ENCODE data around the gene LACTBL1.
"Not testable (repeated sequence)": the region's sequence is repeated elsewhere in the genome, so short reads cannot be mapped to it uniquely, and the experiment has no call there.

Gene LACTBL1, protein sequence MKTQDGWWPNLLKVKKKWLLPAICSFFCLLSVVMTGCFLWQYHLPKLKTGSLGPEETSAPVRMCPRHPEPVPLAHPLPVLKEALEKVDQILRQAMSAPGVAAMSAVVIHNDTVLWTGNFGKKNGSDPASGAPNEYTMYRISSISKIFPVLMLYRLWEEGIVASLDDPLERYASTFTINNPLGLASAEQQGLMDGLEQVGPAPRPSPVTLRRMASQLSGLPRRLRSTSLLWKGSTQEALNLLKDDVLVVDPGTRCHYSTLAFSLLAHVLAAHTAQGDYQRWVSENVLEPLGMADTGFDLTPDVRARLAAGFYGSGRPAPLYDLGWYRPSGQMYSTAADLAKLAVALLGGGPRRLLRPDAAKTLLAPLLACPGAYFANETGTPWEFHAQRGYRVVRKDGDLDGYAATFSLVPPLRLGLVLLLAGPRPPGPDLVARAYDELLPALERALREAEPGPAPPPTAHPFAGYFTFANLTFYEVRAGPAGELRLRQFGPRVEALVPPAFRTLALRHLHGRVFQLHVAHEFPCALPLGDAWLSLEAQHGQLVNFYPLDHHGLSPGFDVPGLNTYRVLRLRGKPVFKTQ

DNA sequence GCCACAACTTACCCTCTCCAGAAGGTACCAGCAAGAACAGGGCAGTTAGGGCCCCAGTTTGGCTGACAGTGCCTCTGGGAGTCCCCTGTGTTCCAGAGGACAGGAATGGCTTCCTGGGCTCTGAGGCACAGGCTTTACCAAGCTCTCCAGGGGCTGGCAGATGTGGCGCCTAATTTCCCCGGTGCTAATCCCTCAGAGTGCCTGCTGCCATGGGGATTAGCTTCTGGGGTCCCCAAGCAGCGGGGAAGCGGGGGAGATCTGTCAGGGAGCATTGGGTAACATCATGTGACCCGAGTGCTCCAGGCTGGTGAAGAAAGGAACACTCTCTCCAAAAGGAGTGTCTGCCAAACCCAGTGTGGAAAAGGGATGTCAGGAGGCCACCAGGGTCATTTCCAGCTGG is at the start of gene LACTBL1:
Gene LACTBL1 (minus strand): TSS at position 107 of the 400 bp plus-strand sequence. CDS start 550 bp downstream, outside the sequence.
- no peak for DNase-seq (ENCODE audit: low read depth in 4 of 4, low spot score in 1 of 4)

- DNase-seq (ENCODE audit: low read depth in 4 of 4, low spot score in 1 of 4), result no peak
Measured at GRCh38 chr1:23021834-23022233, 49.2 kb upstream of the LACTBL1 start.

DNA sequence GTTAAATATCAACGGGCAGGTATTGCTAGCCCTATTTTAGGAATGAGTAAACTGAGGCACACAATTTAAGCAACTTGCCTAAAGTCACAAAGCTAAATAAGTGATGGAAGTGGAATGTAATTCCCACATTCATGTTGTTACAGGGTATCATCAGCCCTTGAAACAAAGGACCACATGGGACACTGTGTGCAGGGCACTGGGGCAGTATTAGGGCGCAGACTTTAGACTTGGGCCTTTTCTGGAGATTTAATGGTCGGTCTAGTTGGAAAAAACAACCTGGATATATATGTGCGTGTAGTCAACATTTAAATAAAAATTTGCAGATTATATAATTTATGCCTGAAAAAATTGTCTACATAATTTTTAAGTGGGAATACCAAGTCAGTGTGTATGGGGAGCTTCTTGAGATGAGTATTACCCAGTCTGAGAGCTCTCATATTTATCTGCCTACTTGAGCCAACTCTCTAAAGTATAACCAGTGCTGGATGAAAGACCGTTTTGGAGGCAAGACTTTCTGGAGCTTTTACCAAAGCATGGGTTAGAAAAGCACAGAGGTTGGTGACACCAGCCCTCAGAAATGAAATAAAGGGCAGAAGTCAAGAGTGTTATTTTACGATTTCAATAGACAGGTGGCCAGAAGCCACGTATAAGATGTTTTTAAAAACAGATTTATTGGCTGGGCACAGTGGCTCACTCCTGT is 48.2 kb upstream of the LACTBL1 start:
- no peak for DNase-seq (ENCODE audit: low read depth in 4 of 4, low spot score in 1 of 4)

DNA sequence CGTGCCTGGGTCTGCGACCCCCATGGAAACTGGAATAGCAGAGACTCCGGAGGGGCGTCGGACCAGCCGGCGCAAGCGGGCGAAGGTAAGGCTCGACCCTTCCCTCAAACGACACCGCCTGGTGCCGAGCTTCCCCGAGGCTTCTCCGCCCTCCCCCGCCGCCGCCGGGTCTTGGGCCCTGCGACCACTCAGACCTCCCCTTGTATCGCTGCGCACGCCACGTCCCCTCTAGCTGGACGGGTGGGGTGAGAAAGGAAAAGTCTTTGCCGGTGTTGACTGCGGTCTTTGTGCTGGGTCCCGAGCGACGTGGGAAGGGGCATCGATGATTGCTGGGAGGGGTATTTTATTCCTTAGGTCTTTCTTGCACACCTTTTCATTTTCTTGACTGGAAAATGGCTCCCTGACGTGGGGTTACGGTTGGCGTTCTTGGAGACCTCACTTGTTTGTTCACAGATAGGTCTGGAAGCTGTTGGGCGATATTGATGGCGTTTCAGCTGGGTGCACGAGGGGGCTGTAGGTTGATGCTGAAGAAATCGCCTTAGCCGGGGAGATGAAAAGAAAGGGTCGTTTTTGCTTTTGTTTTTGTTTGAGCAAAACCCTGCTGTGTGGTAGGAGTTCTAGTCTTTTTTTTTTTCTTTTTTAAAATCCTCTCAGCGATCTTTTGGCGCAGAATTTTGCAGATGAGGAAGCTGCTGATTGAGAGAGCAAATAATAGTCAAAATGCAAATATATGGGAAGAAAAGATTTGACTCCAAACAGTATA is 47.4 kb upstream of the LACTBL1 start:
- DNase-seq (ENCODE audit: low read depth in 4 of 4, low spot score in 1 of 4), result peak in 2 of 4 experiments; percentile 4 to 9

DNA sequence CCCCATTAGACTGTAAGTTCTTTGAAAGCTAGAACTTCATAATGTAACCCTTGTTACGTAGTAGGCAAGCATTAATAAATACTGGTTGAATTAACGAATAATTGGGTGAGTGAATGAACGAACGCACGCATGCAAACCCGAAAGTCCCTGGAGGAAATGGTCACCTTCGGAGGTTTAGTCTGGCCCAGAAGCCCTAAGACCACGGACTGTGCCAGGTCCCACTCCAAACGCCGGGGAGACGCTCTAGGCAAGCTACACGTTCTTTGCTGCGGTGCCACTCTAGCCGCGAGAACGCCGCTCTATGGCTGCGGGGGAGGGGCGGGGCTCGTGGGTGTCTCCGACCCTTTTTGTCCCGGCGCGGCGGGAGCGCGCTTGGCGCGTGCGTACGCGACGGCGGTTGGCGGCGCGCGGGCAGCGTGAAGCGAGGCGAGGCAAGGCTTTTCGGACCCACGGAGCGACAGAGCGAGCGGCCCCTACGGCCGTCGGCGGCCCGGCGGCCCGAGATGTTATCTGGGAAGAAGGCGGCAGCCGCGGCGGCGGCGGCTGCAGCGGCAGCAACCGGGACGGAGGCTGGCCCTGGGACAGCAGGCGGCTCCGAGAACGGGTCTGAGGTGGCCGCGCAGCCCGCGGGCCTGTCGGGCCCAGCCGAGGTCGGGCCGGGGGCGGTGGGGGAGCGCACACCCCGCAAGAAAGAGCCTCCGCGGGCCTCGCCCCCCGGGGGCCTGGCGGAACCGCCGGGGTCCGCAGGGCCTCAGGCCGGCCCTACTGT is 46.6 kb upstream of the LACTBL1 start, which contains the start of gene KDM1A:
Gene KDM1A (plus strand): TSS at position 375 of the 769 bp plus-strand sequence. CDS start 129 bp downstream, at position 504.
- peak; percentile 87 to 98 (median 91) for DNase-seq (ENCODE audit: low read depth in 4 of 4, low spot score in 1 of 4)

GRCh38 chr1:23018661-23019093 is 46.0 kb upstream of the LACTBL1 start:
- DNase-seq (ENCODE audit: low read depth in 4 of 4, low spot score in 1 of 4), result no peak

GRCh38 chr1:23013657-23014056 is 41.0 kb upstream of the LACTBL1 start:
- DNase-seq (ENCODE audit: low read depth in 4 of 4, low spot score in 1 of 4), result no peak

- DNase-seq (ENCODE audit: low read depth in 4 of 4, low spot score in 1 of 4), result not testable (repeated sequence)
Measured at GRCh38 chr1:23010025-23010424, 37.4 kb upstream of the LACTBL1 start.

DNA sequence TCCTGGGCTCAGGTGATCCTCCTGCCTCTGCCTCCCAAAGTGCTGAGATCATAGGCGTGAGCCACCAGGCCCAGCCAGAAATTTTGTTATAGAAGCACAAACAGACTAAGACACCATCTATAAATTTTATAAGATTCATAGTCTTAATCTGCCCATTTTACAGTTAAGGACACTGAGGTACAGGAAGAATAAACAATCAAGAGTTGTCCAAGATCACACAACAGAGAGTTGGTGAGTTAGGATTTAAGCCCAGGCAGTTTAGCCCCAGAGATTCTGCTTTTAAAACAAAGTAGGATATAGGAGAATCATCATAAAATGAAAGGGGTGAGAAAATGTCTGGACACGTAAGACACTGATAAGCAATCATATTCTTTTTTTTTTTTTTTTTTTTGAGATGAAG is 36.2 kb upstream of the LACTBL1 start:
- no peak for DNase-seq (ENCODE audit: low read depth in 4 of 4, low spot score in 1 of 4)

GRCh38 chr1:23007106-23007505 is 34.4 kb upstream of the LACTBL1 start:
- no peak for DNase-seq (ENCODE audit: low read depth in 4 of 4, low spot score in 1 of 4)

GRCh38 chr1:23004769-23005168 is 32.1 kb upstream of the LACTBL1 start:
- not testable (repeated sequence) for DNase-seq (ENCODE audit: low read depth in 4 of 4, low spot score in 1 of 4)

DNA sequence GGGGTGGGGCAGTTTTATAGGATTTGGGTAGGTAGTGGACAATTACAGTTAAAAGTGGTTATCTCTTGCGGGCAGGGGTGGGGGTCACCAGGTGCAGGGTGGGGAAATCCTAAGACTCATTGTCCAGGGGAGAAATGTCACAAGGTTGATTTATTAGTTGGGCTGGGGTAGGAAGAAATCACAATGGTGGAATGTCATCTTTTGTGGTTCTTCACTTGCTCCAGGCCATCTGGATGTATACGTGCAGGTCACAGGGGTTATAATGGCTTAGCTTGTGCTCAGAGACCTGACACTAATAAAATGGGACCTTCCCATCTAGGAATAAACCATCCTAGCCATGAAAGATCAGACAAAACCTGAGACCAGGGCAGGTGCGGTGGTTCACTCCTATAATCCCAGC is 31.4 kb upstream of the LACTBL1 start:
- no peak for DNase-seq (ENCODE audit: low read depth in 4 of 4, low spot score in 1 of 4)

GRCh38 chr1:23002218-23002617 is 29.6 kb upstream of the LACTBL1 start:
- not testable (repeated sequence) for DNase-seq (ENCODE audit: low read depth in 4 of 4, low spot score in 1 of 4)

DNA sequence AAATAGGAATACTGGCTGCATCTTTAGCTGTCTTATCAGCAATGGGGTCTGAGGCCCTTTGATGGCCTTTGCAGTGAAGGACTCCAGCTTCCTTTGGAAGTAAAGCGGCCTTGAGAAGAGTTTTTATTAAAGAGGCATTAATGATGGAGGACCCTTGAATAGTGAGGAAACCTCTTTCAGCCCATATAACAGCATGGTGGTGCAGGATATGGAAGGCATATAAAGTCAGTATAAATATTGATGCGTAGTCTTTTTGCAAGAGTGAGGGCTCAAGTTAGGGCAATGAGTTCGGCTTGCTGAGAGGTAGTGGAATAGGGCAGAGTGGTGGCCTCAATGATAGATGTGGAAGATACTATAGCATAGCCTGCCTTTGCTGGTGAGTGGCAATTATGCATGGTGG is 27.5 kb upstream of the LACTBL1 start:
- DNase-seq (ENCODE audit: low read depth in 4 of 4, low spot score in 1 of 4), result not testable (repeated sequence)

DNA sequence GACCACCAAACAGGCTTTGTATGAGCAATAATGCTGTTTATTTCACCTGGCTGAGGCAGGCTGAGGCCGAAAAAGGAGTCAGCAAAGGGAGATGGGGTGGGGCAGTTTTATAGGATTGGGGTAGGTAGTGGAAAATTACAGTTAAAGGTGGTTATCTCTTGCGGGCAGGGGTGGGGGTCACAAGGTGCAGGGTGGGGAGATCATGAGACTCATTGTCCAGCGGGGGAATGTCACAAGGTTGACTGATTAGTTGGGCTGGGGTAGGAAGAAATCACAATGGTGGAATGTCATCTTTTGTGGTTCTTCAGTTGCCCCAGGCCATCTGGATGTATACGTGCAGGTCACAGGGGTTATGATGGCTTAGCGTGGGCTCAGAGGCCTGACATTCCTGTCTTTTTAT is 24.9 kb upstream of the LACTBL1 start:
- not testable (repeated sequence) for DNase-seq (ENCODE audit: low read depth in 4 of 4, low spot score in 1 of 4)

- DNase-seq (ENCODE audit: low read depth in 4 of 4, low spot score in 1 of 4), result no peak
Measured at GRCh38 chr1:22995774-22996173, 23.1 kb upstream of the LACTBL1 start.

DNA sequence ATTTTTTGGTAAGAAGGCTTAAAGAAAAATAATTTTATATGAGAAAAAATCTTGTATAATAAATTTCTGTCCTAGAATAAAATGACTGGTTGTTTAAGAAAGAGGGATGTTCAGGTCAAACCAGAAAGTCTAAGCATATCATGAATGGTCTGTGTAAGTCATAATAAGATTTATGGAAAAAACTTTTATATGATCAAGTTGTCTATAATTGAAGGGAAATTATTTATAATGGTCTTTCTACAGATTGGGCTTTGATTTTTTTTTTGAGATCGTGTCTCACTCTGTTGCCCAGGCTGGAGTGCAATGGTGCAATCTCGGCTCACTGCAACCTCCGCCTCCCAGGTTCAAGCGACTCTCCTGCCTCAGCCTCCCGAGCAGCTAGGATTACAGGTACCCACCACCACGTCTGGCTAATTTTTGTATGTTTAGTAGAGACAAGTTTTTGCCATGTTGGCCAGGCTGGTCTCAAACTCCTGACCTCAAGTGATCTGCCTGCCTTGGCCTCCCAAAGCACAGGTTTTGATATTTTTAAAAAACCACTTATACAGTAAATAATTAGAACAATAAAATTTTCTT is 20.6 kb upstream of the LACTBL1 start:
- DNase-seq (ENCODE audit: low read depth in 4 of 4, low spot score in 1 of 4), result not testable (repeated sequence)

DNA sequence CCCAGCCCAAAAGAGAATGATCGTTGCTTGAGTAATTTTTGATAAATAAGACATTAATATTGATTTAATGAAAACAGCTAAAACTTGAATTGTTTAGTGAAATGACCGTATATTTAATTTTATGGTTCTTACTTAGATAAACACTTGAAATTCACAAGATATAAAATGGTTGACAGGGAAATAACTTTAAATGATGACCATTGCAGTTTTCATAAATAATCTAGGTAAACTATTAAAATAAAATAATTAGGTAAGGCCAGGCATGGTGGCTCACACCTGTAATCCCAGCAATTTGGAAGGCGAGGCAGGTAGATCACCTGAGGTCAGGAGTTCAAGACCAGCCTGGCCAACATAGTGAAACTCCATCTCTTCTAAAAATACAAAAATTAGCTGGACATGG is 19.7 kb upstream of the LACTBL1 start:
- DNase-seq (ENCODE audit: low read depth in 4 of 4, low spot score in 1 of 4), result not testable (repeated sequence)

DNA sequence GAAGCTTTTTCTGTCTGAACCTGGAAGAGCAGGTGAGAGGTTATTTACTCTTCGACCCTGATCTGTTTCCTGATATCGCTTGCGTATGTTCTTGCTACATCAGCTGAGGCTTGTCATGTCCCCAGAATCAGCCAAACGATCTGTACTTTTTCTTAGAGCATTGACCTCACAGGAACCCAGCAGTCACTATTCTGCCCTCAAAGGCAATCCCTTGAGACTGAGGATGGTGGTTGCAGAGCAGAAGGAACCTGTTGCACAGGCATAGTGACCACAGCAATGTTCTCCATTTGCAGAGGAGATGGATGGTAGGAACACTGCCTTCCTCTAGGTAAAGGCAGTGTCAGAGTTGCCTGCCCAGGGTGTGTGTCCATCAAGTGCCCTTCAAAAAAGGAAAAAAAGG is 11.3 kb upstream of the LACTBL1 start:
- DNase-seq (ENCODE audit: low read depth in 4 of 4, low spot score in 1 of 4), result no peak

DNA sequence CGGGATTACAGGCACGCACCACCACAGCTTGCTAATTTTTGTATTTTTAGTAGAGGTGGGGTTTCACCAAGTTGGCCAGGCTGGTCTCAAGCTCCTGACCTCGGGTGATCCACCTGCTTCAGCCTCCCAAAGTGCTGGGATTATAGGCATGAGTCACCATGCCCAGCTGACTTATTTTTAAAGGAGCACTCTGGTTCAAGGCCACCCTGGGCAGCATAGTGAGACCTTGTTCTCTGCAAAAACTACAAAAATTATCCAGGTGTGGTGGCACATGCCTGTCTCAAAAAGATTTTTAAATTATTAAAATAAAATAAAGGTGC is 7.8 kb upstream of the LACTBL1 start:
- DNase-seq (ENCODE audit: low read depth in 4 of 4, low spot score in 1 of 4), result not testable (repeated sequence)

Data from stimulated activated CD4-positive, alpha-beta T cell treated with anti-CD3 and anti-CD28 coated beads, Interleukin-1b, Interleukin-23, amount 100 ng/mL, for 24 hours (primary cell).